ENCODE data around the gene FEN1.

Gene FEN1

DNA sequence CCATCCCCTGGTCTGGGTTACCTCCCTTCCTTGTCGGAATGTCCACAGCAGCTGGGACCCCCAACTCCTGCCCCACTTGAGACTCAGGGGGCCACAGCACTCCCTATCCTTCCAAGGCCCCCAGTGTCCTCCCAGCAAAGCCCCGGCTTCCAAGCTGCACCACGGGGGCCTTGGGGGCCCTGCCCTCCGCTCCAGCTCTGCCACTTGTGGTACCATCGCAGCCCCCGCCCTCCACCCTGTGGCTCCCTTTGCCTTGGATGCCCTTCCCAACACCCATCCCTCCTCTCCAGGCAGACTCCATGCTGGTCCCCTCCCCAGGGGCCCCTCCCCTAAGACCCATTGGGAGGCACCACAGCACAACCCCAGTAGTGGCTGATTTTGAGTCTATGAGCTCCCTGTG lies 17.6 kb upstream of the FEN1 start:
- no peak for DNase-seq (ENCODE audit: low read depth in 2 of 3, low spot score in 2 of 3)

GRCh38 chr11:61775606-61776554 lies 16.8 kb upstream of the FEN1 start:
- no peak for DNase-seq (ENCODE audit: low read depth in 2 of 3, low spot score in 2 of 3)

GRCh38 chr11:61776561-61777075 lies 16.1 kb upstream of the FEN1 start:
- peak in 2 of 3 experiments; percentile 46 to 49 for DNase-seq (ENCODE audit: low read depth in 2 of 3, low spot score in 2 of 3)

DNA sequence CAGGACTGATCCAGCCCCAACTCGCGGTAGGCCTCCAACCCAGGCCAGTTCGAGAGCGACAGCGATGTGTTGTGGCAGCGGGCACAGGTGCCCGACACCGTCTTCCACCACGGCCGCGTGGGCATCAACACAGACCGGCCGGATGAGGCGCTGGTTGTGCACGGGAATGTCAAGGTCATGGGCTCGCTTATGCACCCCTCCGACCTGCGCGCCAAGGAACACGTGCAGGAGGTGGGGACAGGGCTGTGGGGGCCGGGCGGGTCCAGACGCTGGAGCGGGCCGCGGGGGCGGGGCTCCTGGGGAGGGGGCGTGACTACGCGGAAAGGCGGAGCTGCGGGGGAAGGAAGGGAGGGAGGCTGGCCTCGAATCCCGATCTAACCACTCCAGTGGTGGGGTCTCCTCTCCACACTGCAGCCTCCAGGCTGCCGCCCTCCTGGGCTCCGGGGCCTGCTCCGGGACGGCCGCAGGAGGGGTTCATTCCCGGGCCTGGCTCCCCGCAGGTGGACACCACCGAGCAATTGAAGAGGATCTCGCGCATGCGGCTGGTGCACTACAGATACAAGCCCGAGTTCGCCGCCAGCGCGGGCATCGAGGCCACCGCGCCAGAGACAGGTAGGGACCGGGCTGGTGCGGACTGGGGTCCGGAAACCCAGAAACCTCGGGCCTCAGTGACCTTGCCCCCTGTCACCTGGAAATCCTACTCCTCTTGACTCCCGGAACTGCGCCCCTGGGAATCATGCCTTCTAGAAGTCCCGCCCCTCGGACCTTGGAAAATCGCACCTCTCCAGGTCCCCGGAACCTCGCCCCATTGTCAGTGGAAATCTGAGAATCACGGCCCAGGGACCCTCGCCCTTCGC lies 15.2 kb upstream of the FEN1 start:
- peak in 2 of 3 experiments; percentile 16 to 26 for DNase-seq (ENCODE audit: low read depth in 2 of 3, low spot score in 2 of 3)

GRCh38 chr11:61778357-61778886 lies 14.3 kb upstream of the FEN1 start:
- DNase-seq (ENCODE audit: low read depth in 2 of 3, low spot score in 2 of 3) = no peak

GRCh38 chr11:61778920-61779650 lies 13.6 kb upstream of the FEN1 start:
- no peak for DNase-seq (ENCODE audit: low read depth in 2 of 3, low spot score in 2 of 3)

DNA sequence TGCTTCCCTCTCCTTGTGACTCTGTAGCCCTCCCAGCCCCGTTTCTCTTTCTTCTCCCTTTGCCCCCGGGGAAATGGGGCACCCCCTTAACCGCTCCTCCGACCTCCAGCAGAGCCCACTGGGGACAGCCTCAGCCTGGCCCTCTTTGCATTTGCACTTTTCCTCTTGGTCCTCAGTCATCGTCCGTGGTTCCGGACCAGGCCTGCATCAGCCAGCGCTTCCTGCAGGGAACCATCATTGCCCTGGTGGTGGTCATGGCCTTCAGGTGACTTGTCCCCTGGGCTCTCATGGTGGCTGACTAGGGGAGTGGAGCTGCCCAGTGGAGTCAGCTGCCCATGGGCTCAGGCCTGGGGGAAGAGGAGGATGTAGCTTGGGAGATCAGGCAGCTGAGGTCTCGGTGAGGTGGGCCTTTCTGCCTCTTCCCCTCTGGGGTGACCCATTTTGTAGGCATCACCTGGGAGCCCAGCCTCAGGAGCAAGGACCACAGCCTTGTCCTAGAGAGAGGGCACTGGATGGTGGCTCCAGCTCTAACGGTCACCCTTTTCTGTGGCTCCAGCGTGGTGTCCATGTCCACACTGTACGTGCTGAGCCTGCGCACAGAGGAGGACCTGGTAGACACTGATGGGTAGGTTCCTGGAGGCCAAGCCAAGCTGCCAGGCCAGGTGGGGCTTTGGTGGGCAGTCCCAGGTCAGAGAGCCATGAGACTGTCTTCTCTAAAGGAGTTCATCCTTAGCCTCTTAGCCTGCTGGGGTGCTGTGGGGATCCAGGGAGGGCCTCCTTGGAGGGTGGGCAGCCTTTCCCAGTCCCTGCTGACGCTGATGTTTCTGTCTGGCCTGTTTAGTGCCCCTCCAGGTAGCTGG lies 12.8 kb upstream of the FEN1 start:
- no peak for DNase-seq (ENCODE audit: low read depth in 2 of 3, low spot score in 2 of 3)

- no peak for DNase-seq (ENCODE audit: low read depth in 2 of 3, low spot score in 2 of 3)
These were observed 12.0 kb upstream of the FEN1 start for GRCh38 chr11:61780581-61781162.

DNA sequence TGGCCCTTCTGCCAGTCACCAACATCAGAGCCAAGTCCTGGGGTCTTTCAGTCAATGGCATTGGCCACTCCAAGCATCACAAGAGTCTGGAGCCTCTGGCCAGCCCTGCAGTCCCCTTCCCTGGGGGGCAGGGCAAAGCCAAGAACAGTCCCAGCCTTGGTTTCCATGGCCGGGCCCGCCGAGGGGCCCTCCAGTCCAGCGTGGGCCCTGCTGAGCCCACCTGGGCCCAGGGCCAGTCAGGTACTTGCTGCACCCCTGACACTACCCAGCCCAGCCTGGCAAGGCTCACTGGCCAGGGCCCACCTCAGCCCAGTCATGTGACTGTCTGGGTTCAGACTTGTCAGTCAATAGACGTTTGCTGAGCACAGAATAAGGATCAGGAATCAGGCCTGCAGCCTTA lies 11.1 kb upstream of the FEN1 start:
- DNase-seq (ENCODE audit: low read depth in 2 of 3, low spot score in 2 of 3) = no peak

GRCh38 chr11:61782299-61782698 lies 10.4 kb upstream of the FEN1 start:
- no peak for DNase-seq (ENCODE audit: low read depth in 2 of 3, low spot score in 2 of 3)

- DNase-seq (ENCODE audit: low read depth in 2 of 3, low spot score in 2 of 3) = no peak
These were observed 9.9 kb upstream of the FEN1 start for GRCh38 chr11:61782841-61783240.

DNA sequence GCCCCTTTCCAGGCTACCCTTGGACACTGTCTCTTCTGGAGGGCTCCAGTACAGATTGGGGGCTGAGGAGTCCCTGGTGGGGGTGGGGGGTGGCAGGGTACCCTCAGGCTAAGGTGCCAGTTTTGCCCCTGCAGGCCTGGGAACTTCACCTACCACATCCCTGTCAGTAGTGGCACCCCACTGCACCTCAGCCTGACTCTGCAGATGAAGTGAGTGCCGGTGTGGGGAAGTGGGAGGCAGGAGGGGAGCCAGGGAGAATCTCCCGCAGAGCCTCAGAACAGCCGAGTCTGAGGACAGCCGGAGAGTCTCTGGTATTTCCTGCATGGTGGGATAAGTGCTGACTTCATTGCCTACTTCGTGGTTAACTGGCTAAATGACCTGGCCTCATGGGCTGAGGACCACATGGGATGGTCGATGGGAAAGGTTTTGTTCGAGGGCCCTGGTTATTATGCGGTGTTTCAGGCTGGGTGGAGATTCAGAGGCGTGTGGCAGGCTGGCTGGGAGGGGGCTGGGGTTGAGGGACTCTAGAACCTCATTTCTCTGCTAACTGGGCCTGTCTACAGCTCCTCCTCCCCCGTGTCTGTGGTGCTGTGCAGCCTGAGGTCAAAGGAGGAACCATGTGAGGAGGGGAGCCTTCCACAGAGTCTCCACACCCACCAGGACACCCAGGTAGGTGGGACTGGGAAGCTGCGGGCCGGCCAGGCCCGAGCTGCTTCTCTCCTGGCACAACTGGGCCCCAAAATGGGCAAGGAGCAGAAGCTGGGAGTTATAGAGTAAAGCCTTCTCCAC lies 8.8 kb upstream of the FEN1 start:
- no peak for DNase-seq (ENCODE audit: low read depth in 2 of 3, low spot score in 2 of 3)

DNA sequence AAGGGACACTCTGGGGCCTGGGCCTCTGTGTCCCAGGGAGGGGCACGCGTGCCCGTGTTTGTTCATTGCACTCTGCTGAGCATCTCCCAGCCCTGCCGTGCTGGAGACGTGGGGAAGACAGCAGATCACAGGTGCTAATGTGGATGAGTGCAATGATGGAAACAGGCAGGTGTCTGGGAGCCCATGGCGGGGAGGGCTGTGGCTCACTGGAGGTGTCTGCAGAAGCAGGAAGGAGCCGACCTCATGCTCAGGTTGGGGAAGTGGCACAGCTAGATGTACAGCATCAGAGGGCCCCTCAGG lies 8.3 kb upstream of the FEN1 start:
- DNase-seq (ENCODE audit: low read depth in 2 of 3, low spot score in 2 of 3) = no peak

- no peak for DNase-seq (ENCODE audit: low read depth in 2 of 3, low spot score in 2 of 3)
These were observed 6.8 kb upstream of the FEN1 start for GRCh38 chr11:61785837-61786402.

- no peak for DNase-seq (ENCODE audit: low read depth in 2 of 3, low spot score in 2 of 3)
These were observed 4.7 kb upstream of the FEN1 start for GRCh38 chr11:61787928-61788491.

DNA sequence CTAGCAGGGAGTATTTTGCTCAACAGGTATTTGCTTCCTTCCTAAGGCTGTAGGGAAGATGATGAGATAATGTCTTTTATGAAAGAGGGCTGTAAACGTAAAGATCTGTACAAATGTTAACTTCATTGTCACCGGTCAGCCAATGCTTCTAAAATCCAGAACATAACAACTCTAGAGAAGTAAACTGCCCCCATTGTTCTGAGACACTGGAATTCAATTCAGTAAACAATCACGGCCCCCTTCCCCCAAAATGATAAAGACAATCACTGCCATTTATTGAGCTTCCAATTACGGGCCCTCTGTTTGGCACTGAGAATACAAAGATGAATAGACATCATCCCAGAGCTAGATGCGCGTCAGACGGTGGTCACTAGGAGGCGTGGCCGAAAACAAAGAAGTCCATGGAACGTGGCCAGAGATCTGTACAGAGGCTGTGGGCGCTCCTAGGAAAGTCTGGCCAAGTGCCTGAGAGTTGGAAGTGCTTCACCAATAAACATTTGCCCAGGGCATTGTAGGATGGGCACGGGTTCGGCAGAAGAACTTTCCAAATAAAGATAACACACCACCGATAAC lies 888 bp upstream of the FEN1 start:
- DNase-seq (ENCODE audit: low read depth in 2 of 3, low spot score in 2 of 3) = peak in 1 of 3 experiments; percentile 34

GRCh38 chr11:61793083-61793828 lies 545 bp downstream of the FEN1 start:
- DNase-seq (ENCODE audit: low read depth in 2 of 3, low spot score in 2 of 3) = no peak

All from activated CD8-positive, alpha-beta memory T cell treated with anti-CD3 and anti-CD28 coated beads for 48 hours (primary cell).